Right lobe of liver (tissue), 4 donors: ENCODE results near the gene C1D.

Source experiments
- POLR2A ChIP-seq: fragments of 450-650 bp; IDR thresholded peaks from one replicate; pipeline ENCODE4 v1.6.1; 2017; ENCODE audit warnings: antibody characterized with exemption, mild to moderate bottlenecking
- TF ChIP-seq, protein P1 (sequence below), 4 donors: fragments of 200-600 bp in 3 of 4; fragments of 450-650 bp in 1 of 4; IDR thresholded peaks; one replicate each; pipeline versions ENCODE4 v1.5.1 to v1.8.0; 2016 to 2022; ENCODE audit warnings: antibody characterized with exemption in 4 of 4, mild to moderate bottlenecking in 2 of 4
- donor health status: DM: no; HTN: no; CAD: no.
- donor health status: DM: no; HTN: no; CAD: no.
- donor health status: DM: no; HTN: yes; CAD: no.

DNA sequence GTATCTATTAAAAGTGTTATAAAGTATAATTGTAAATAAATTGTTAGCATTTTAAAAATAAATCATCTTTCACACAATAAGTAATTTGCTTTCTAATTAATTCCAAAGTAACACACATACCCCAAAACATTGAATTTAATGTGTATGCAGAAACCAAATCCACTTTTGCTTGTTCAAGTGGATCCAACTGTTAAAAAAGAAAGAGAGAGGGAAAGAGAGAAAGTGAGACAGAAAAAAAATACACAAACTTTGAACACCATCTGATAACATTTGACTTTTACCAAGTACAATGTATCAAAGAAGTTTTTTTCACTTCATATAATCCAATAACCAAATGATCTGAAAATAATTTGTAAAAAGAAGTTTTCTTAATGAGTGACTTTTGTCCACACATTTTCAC is 16.6 kb downstream of the C1D start:
- no peak for TF ChIP-seq POLR2A
- TF ChIP-seq, protein P1, sequence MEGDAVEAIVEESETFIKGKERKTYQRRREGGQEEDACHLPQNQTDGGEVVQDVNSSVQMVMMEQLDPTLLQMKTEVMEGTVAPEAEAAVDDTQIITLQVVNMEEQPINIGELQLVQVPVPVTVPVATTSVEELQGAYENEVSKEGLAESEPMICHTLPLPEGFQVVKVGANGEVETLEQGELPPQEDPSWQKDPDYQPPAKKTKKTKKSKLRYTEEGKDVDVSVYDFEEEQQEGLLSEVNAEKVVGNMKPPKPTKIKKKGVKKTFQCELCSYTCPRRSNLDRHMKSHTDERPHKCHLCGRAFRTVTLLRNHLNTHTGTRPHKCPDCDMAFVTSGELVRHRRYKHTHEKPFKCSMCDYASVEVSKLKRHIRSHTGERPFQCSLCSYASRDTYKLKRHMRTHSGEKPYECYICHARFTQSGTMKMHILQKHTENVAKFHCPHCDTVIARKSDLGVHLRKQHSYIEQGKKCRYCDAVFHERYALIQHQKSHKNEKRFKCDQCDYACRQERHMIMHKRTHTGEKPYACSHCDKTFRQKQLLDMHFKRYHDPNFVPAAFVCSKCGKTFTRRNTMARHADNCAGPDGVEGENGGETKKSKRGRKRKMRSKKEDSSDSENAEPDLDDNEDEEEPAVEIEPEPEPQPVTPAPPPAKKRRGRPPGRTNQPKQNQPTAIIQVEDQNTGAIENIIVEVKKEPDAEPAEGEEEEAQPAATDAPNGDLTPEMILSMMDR (IDR thresholded peaks at IDR 0.05), result no peak
